Suprapubic skin (tissue), 3 donors: ENCODE results near the gene CREB3L1.

Source experiments
- POLR2A ChIP-seq, 2 donors: fragments of 450-650 bp; IDR thresholded peaks; one replicate each; pipeline ENCODE4 v1.6.1; 2017; ENCODE audit warnings: antibody characterized with exemption in 2 of 2, mild to moderate bottlenecking in 2 of 2, moderate library complexity in 2 of 2
- TF ChIP-seq, protein P1 (sequence below), 2 donors: fragments of 200-600 bp in 1 of 2; fragments of 450-650 bp in 1 of 2; sonication (generic) in 1 of 2; IDR thresholded peaks; one replicate each; pipeline ENCODE4 v1.5.1; 2016 to 2019; ENCODE audit warnings: antibody characterized with exemption in 2 of 2, mild to moderate bottlenecking in 1 of 2, moderate library complexity in 1 of 2

DNA sequence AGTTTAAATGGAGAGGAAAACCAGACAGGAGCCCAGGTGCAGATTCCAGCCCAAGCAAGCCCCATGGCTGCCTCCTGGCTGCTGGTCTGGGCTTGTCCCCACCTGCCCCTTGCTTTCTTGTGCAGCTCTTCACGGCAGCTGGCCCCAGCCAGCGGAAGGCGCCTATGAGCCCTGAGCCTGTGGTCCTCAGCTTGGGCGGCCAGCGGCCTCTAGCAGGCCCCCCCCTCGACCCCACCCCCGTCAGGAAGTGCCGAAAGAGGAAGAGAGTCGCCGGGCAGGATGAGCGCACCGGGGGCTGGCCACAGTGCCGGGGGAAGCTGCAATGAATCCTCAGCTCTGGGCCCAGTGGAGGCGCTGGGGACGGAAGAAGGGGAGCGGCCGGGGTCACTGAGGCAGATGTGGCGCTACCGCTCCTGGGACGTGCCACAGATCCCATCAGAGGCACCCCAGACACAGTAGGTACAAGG lies 67.7 kb downstream of the CREB3L1 start:
- no peak for TF ChIP-seq POLR2A (IDR thresholded peaks at IDR 0.05)
- TF ChIP-seq, protein P1, sequence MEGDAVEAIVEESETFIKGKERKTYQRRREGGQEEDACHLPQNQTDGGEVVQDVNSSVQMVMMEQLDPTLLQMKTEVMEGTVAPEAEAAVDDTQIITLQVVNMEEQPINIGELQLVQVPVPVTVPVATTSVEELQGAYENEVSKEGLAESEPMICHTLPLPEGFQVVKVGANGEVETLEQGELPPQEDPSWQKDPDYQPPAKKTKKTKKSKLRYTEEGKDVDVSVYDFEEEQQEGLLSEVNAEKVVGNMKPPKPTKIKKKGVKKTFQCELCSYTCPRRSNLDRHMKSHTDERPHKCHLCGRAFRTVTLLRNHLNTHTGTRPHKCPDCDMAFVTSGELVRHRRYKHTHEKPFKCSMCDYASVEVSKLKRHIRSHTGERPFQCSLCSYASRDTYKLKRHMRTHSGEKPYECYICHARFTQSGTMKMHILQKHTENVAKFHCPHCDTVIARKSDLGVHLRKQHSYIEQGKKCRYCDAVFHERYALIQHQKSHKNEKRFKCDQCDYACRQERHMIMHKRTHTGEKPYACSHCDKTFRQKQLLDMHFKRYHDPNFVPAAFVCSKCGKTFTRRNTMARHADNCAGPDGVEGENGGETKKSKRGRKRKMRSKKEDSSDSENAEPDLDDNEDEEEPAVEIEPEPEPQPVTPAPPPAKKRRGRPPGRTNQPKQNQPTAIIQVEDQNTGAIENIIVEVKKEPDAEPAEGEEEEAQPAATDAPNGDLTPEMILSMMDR (IDR thresholded peaks at IDR 0.05): no peak
